WERI-Rb-1 (cell line): ENCODE data around the gene SLC16A4.

Experiments
- DNase-seq: peaks from one replicate; pipeline ENCODE4 v3.0.0-alpha.2; 2020
- H3K27ac ChIP-seq: fragments of 250-450 bp; sonication (Bioruptor Pico); 2 replicates; pipeline ENCODE4 v1.5.1; 2020; ENCODE audit warnings: mild to moderate bottlenecking, moderate library complexity
- H3K27me3 ChIP-seq: fragments of 250-450 bp; sonication (Bioruptor Pico); 2 replicates; pipeline ENCODE4 v1.5.1; 2021; ENCODE audit warnings: mild to moderate bottlenecking, low read depth, moderate library complexity; ENCODE audit not compliant: insufficient read depth, severe bottlenecking
- H3K36me3 ChIP-seq: fragments of 250-450 bp; sonication (Bioruptor Pico); 2 replicates; pipeline ENCODE4 v1.5.1; 2020; ENCODE audit warnings: mild to moderate bottlenecking, moderate library complexity
- H3K4me3 ChIP-seq: 2 replicates; pipeline ENCODE4 v1.5.1; 2011; ENCODE audit warnings: low read depth, mild to moderate bottlenecking, control low read depth, low read length
- H3K9me3 ChIP-seq: fragments of 250-450 bp; sonication (Bioruptor Pico); 2 replicates; pipeline ENCODE4 v1.5.1; 2021; ENCODE audit warnings: mild to moderate bottlenecking, moderate library complexity; ENCODE audit not compliant: severe bottlenecking
- TF ChIP-seq, protein P1 (sequence below): IDR thresholded peaks from 2 replicates; pipeline ENCODE4 v1.5.1; 2011; ENCODE audit warnings: low read depth, mild to moderate bottlenecking, control low read depth, inconsistent platforms, low read length

Gene SLC16A4

GRCh38 chr1:110356379-110356778 lies 34.4 kb downstream of the SLC16A4 start:
- Histone ChIP-seq H3K9me3 (no peaks in the 10 kb centered on the region), H3K4me3 (no peak overlapping the region), H3K27ac (no peak overlapping the region), H3K27me3 (no peaks in the 10 kb centered on the region), H3K36me3 (peaks cover 71% of the 10 kb centered on the region)
- no peak for DNase-seq
- TF ChIP-seq, protein P1, sequence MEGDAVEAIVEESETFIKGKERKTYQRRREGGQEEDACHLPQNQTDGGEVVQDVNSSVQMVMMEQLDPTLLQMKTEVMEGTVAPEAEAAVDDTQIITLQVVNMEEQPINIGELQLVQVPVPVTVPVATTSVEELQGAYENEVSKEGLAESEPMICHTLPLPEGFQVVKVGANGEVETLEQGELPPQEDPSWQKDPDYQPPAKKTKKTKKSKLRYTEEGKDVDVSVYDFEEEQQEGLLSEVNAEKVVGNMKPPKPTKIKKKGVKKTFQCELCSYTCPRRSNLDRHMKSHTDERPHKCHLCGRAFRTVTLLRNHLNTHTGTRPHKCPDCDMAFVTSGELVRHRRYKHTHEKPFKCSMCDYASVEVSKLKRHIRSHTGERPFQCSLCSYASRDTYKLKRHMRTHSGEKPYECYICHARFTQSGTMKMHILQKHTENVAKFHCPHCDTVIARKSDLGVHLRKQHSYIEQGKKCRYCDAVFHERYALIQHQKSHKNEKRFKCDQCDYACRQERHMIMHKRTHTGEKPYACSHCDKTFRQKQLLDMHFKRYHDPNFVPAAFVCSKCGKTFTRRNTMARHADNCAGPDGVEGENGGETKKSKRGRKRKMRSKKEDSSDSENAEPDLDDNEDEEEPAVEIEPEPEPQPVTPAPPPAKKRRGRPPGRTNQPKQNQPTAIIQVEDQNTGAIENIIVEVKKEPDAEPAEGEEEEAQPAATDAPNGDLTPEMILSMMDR = no peak

DNA sequence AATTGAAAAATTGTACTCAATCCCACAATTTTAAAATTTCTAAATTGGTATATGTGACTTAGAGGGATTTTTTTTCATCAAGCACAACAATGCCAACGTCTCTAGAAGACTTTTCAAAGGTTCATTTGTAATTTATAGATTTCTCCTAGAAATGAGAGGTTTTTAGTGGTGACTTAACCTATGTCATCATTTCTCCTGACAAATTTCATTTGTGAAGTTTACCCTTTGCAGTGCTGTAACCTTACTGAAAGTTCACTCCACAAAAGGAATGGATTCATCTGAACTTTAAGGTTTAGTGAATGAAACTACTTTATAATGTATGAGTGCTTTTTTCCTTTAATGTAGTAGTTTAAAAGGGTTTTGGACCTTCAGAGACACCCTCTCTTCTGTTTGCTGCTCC lies 35.5 kb downstream of the SLC16A4 start:
- H3K27ac ChIP-seq = no peak overlapping the region
- peaks cover 69% of the 10 kb centered on the region for H3K36me3 ChIP-seq
- no peak for DNase-seq
- no peaks in the 10 kb centered on the region for H3K27me3 ChIP-seq
- no peaks in the 10 kb centered on the region for H3K9me3 ChIP-seq
- no peak overlapping the region for H3K4me3 ChIP-seq
- TF ChIP-seq, protein P1 = no peak

DNA sequence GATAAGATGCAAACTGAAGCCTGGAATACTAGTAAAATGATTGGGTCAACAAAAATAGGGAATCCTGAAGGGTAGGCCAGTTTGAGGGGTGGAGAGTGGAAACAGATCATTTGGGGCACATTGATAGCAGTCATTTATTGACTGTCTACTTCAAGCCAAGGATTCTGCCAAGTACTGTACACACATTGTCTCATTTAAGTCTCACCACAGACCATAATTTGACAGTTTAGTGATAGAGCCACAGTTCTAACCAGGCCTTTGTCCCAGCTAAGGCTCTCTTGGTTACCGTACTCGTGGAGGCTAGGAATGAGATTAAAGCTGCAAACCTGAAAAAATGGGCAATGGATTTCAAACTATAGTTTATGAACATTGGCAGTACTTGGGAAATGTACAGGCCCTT lies 40.5 kb downstream of the SLC16A4 start:
- TF ChIP-seq, protein P1 = no peak
- H3K4me3 ChIP-seq = no peak overlapping the region
- H3K36me3 ChIP-seq = peaks cover 74% of the 10 kb centered on the region
- no peaks in the 10 kb centered on the region for H3K27me3 ChIP-seq
- no peaks in the 10 kb centered on the region for H3K9me3 ChIP-seq
- no peak overlapping the region for H3K27ac ChIP-seq
- DNase-seq = no peak

DNA sequence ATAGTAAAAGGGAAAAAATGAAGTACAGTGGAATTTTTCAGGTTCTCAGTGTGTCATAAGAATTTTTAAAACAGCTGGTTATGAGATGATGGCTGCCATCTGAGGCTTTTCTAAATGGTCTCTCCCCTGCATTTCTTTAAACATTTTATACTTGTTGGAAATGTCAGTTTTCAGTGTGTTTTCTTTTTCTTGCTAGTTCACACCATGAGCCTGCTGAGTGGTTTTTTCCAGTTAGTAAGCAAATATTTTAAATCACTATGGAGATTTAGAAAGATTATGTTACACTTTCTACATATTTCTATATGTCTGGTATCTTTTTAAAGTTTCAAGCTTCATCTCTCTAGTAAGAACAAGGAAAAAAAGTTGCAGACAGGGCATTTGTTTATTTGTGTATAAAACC lies 42.1 kb downstream of the SLC16A4 start:
- TF ChIP-seq, protein P1 = no peak
- no peaks in the 10 kb centered on the region for H3K9me3 ChIP-seq
- peaks cover 85% of the 10 kb centered on the region for H3K36me3 ChIP-seq
- DNase-seq = no peak
- no peak overlapping the region for H3K27ac ChIP-seq
- no peaks in the 10 kb centered on the region for H3K27me3 ChIP-seq
- H3K4me3 ChIP-seq = no peak overlapping the region

GRCh38 chr1:110348050-110348449 lies 42.8 kb downstream of the SLC16A4 start:
- no peaks in the 10 kb centered on the region for H3K27me3 ChIP-seq
- no peak overlapping the region for H3K27ac ChIP-seq
- no peak for DNase-seq
- H3K36me3 ChIP-seq = peaks cover 85% of the 10 kb centered on the region
- H3K4me3 ChIP-seq = no peak overlapping the region
- TF ChIP-seq, protein P1 = no peak
- H3K9me3 ChIP-seq = no peaks in the 10 kb centered on the region

DNA sequence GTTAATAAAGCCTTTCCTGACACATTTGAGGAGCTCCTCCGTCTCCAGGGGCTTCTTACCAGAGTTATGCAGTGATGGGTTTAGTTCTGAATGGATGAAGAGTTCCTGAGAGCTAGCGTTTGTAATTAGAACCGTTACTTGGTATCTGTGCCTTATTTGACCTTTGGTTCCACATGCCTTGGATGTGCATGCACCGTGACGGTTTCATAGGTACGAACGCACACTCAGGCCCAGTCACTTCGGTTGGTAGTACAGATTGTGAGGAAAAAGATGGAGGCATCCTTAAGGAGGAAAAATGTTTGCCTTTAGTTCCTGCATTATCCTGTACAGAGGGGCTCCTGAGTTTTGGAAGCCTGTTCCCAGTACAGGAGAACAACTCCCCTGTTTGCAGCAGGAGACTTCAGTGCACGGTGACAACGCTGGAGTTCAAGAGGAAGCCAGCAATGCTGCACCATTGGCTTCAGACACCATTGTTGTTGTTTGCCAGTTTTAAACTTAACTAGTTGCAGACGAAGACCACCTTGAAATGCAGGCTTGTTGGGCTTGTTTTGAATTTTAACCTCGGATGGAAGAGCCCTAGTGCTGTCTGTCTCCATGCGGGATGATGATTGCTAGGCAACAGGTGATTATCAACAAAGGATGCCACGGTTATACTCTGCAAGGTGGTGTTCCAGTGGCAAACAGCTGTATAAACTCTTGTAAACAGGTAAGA lies 43.5 kb downstream of the SLC16A4 start:
- Histone ChIP-seq H3K4me3 (no peak overlapping the region), H3K36me3 (peaks cover 89% of the 10 kb centered on the region), H3K9me3 (no peaks in the 10 kb centered on the region), H3K27me3 (no peaks in the 10 kb centered on the region), H3K27ac (no peak overlapping the region)
- TF ChIP-seq, protein P1 = no peak
- no peak for DNase-seq
